Neural progenitor cell (in vitro differentiated cells): ENCODE results near the gene ST6GALNAC2. TPM values are rescaled to one million over a fixed set of nuclear protein-coding genes. Genes with fewer than 3 reads are reported as not detected.
A peak's percentile ranks its signal among the peaks of the same experiment; 100 is the strongest.
"Not testable (repeated sequence)": the region's sequence is repeated elsewhere in the genome, so short reads cannot be mapped to it uniquely, and the experiment has no call there.

ENCODE experiments used
- DNase-seq: peaks from one replicate; pipeline ENCODE4 v3.0.0-alpha.2; 2016; ENCODE audit warnings: low spot score
- H2AFZ ChIP-seq: fragments of 200-600 bp; sonication (generic); replicated peaks from 2 replicates; pipeline ENCODE4 v1.6.1; 2016; ENCODE audit warnings: antibody characterized with exemption
- H3F3A ChIP-seq: fragments of 200-600 bp; sonication (generic); 2 replicates; pipeline ENCODE4 v1.6.1; 2016; ENCODE audit warnings: antibody characterized with exemption, low read depth
- H3K27ac ChIP-seq: fragments of 200-600 bp; sonication (generic); 2 replicates; pipeline ENCODE4 v1.5.1; 2016; ENCODE audit warnings: mild to moderate bottlenecking
- H3K27me3 ChIP-seq: fragments of 200-600 bp; sonication (generic); 2 replicates; pipeline ENCODE4 v1.6.1; 2016; ENCODE audit warnings: mild to moderate bottlenecking, moderate library complexity
- H3K36me3 ChIP-seq: fragments of 200-600 bp; sonication (generic); 2 replicates; pipeline ENCODE4 v1.5.1; 2016
- H3K4me1 ChIP-seq: fragments of 200-600 bp; sonication (generic); 2 replicates; pipeline ENCODE4 v1.6.1; 2016; ENCODE audit warnings: mixed run types
- H3K4me2 ChIP-seq: fragments of 200-600 bp; sonication (generic); 2 replicates; pipeline ENCODE4 v1.6.1; 2016
- H3K4me3 ChIP-seq: fragments of 200-600 bp; sonication (generic); 2 replicates; pipeline ENCODE4 v1.5.1; 2016
- H3K79me2 ChIP-seq: fragments of 200-600 bp; sonication (generic); 2 replicates; pipeline ENCODE4 v1.6.1; 2016; ENCODE audit warnings: low read depth
- H3K9ac ChIP-seq: fragments of 200-600 bp; sonication (generic); 2 replicates; pipeline ENCODE4 v1.6.1; 2016
- H3K9me3 ChIP-seq: fragments of 200-600 bp; sonication (generic); 2 replicates; pipeline ENCODE4 v1.5.1; 2016; ENCODE audit warnings: low read depth
- H4K20me1 ChIP-seq: fragments of 200-600 bp; sonication (generic); 2 replicates; pipeline ENCODE4 v1.6.1; 2016; ENCODE audit warnings: low read depth
- H3K27ac Mint-ChIP-seq: 3 replicates; pipeline ENCODE4 v1.8.0; 2021; ENCODE audit warnings: mixed read lengths
- H3K27me3 Mint-ChIP-seq: 2 replicates; pipeline ENCODE4 v1.8.0; 2022; ENCODE audit warnings: low read depth, mild to moderate bottlenecking, inconsistent platforms, moderate library complexity, mixed read lengths; ENCODE audit not compliant: insufficient read depth
- H3K36me3 Mint-ChIP-seq: 3 replicates; pipeline ENCODE4 v1.8.0; 2021; ENCODE audit warnings: mixed read lengths
- H3K4me1 Mint-ChIP-seq: 3 replicates; pipeline ENCODE4 v1.8.0; 2021; ENCODE audit warnings: mixed read lengths
- H3K4me3 Mint-ChIP-seq: 3 replicates; pipeline ENCODE4 v1.8.0; 2021; ENCODE audit warnings: mild to moderate bottlenecking, moderate library complexity, mixed read lengths
- H3K9me3 Mint-ChIP-seq: 3 replicates; pipeline ENCODE4 v1.8.0; 2020; ENCODE audit warnings: mixed read lengths
- EZH2 ChIP-seq: fragments of 200-600 bp; sonication (generic); IDR thresholded peaks from 2 replicates; pipeline ENCODE4 v1.6.1; 2017; ENCODE audit warnings: antibody characterized with exemption, mild to moderate bottlenecking, moderate library complexity
- EZH2phosphoT487 ChIP-seq: fragments of 200-600 bp; sonication (generic); IDR thresholded peaks from 2 replicates; pipeline ENCODE4 v1.6.1; 2017; ENCODE audit warnings: antibody characterized with exemption
- total RNA-seq: library from RNA; depleted of rRNA; stranded (reverse); fragments of >200 nt; gene quantifications from 2 replicates; pipeline ENCODE4 v1.2.3, GENCODE V29; 2015; ENCODE audit warnings: low replicate concordance
- TF ChIP-seq, protein P1 (sequence below): fragments of 200-600 bp; sonication (generic); IDR thresholded peaks from 2 replicates; pipeline ENCODE4 v1.5.1; 2017; ENCODE audit warnings: antibody characterized with exemption, mild to moderate bottlenecking

ST6GALNAC2 gene
- total RNA-seq, 1 donor from 2014 or later: not detected

DNA sequence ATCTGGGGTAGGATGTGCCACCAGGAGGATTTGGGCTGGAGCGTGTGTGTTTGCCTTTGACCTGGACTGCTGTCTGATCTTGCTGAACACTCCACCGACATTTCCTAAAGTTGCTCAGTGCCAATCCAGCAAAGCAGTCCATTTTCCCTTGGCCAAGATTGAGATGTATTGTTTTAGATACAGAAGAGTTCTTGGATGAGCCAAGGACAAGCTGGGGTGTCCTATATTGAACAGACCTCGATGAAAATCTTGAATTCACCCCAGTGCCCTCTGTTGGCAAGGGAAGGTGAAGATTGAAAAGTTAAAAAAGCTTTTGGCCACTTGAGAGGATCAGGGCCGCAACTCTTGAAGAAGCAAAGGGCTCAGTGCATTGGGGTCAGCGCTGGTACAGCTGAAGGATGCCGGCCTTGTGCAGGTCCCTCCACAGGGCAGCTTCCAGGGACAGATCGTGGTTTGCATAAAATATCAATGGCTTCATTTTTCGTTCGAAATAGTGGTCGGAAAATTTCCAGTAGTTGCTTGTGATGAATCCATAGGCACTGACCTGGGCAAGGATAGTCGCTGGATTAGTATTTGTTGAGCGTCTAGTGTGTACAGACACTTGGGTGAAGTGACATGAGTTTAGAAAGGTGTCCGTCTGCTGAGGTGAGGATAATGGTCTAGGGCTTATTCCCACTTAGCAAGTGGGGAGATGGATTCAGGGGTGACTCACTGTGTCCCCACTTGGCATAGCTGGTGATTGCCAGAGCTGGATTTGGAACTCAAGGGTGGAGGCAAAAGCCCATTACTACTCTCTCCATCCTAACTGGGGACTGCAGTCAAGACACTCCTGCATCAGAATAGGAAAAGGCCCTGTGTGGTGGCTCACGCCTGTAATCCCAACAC is 19.7 kb downstream of the ST6GALNAC2 start:
- Mint-ChIP-seq H3K4me1 (peaks cover 27% of the 10 kb centered on the region), H3K9me3 (no peaks in the 10 kb centered on the region), H3K4me3 (no peak overlapping the region), H3K36me3 (peaks cover 19% of the 10 kb centered on the region), H3K27me3 (peaks cover 4% of the 10 kb centered on the region), H3K27ac (no peak overlapping the region)
- DNase-seq: no peak
- peaks cover 9% of the 10 kb centered on the region for H3K27me3 ChIP-seq
- H3K27ac ChIP-seq: no peak overlapping the region
- H3K4me1 ChIP-seq: peaks cover 13% of the 10 kb centered on the region
- H3K36me3 ChIP-seq: peaks cover 8% of the 10 kb centered on the region
- no peak overlapping the region for H2AFZ ChIP-seq
- no peak overlapping the region for H3K9ac ChIP-seq
- peaks cover 87% of the 10 kb centered on the region for H4K20me1 ChIP-seq
- TF ChIP-seq EZH2phosphoT487 (no peak), EZH2 (no peak)
- TF ChIP-seq, protein P1, sequence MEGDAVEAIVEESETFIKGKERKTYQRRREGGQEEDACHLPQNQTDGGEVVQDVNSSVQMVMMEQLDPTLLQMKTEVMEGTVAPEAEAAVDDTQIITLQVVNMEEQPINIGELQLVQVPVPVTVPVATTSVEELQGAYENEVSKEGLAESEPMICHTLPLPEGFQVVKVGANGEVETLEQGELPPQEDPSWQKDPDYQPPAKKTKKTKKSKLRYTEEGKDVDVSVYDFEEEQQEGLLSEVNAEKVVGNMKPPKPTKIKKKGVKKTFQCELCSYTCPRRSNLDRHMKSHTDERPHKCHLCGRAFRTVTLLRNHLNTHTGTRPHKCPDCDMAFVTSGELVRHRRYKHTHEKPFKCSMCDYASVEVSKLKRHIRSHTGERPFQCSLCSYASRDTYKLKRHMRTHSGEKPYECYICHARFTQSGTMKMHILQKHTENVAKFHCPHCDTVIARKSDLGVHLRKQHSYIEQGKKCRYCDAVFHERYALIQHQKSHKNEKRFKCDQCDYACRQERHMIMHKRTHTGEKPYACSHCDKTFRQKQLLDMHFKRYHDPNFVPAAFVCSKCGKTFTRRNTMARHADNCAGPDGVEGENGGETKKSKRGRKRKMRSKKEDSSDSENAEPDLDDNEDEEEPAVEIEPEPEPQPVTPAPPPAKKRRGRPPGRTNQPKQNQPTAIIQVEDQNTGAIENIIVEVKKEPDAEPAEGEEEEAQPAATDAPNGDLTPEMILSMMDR: no peak
- H3K9me3 ChIP-seq: no peaks in the 10 kb centered on the region
- peaks cover 27% of the 10 kb centered on the region for H3K79me2 ChIP-seq
- H3K4me2 ChIP-seq: no peak overlapping the region
- H3K4me3 ChIP-seq: no peak overlapping the region
- H3F3A ChIP-seq: peaks cover 44% of the 10 kb centered on the region

DNA sequence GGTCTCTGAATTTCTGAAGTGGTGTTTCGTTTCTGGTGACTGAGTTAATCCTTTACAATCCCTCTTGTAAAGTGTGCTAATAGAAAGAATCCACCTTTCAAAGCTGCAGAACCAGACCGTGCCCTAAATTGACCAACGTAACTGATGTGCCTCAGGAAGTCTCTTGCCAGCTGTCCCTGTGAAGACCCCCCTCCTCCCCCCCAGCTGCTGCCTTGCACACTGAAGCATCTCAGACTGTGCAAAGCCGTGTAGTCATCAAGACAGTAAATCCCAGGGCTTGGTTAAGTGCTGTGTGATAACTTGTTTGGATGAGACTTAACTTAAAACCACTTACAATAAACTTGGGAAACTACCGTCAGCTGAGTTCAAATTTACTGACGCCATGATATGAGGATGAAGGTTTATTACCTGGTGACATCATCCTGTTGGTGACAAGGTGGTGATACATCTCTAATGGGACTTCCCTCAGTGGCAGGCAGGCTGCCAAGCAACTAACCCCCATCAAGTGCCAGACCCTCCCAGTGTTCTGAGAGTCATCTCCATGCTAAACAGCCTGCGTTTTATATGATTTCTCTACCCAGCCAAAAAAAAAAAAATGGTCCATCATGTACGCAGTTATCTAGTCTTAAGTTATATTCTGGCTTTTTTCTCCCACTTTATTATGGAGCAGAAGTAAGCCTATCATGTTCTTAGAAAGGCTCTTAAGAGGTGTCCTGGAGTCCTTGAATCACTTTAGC is 20.5 kb downstream of the ST6GALNAC2 start:
- H3K9me3 Mint-ChIP-seq, H3K9me3 ChIP-seq, H2AFZ ChIP-seq, H3K4me3 ChIP-seq, H3K27me3 ChIP-seq, H3K36me3 ChIP-seq, DNase-seq, H3K9ac ChIP-seq, H3K4me2 ChIP-seq, H3K27me3 Mint-ChIP-seq, H3K27ac ChIP-seq, H3K4me3 Mint-ChIP-seq: not testable (repeated sequence)
- H3F3A ChIP-seq: peaks cover 44% of the 10 kb centered on the region
- Mint-ChIP-seq H3K27ac (peak overlapping the region; percentile 3), H3K4me1 (peaks cover 23% of the 10 kb centered on the region), H3K36me3 (peaks cover 19% of the 10 kb centered on the region)
- peaks cover 13% of the 10 kb centered on the region for H3K4me1 ChIP-seq
- peaks cover 88% of the 10 kb centered on the region for H4K20me1 ChIP-seq
- H3K79me2 ChIP-seq: peaks cover 35% of the 10 kb centered on the region

DNA sequence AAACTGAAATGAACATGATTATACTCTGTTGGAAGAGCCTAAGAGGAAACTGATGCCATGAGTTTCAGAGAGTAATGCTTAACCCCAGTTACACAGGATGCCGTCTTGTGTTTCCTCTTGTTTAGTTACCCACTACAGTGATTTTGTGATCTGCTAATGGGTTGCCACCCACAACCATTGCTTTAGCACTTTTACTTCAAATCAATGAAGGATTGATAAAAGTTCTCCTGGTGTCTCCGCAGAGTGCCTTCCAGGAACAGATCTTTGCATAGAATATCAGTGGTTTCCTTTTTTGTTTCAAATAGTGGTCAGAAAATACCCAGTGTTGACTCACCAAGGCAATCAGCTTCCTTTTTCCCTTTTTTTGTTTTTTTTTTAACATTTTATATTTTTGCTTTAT is 22.3 kb downstream of the ST6GALNAC2 start:
- H3K27ac Mint-ChIP-seq, H3K4me3 ChIP-seq, H3K9me3 Mint-ChIP-seq, H3K36me3 ChIP-seq, H3K27ac ChIP-seq, H3K4me2 ChIP-seq, H3K9ac ChIP-seq, H3K27me3 Mint-ChIP-seq, H3K27me3 ChIP-seq, H3K4me3 Mint-ChIP-seq, H3K9me3 ChIP-seq, H2AFZ ChIP-seq, DNase-seq: not testable (repeated sequence)
- Mint-ChIP-seq H3K36me3 (peaks cover 23% of the 10 kb centered on the region), H3K4me1 (peaks cover 30% of the 10 kb centered on the region)
- Histone ChIP-seq H3K79me2 (peaks cover 53% of the 10 kb centered on the region), H4K20me1 (peaks cover 91% of the 10 kb centered on the region), H3F3A (peaks cover 55% of the 10 kb centered on the region), H3K4me1 (peaks cover 17% of the 10 kb centered on the region)

DNA sequence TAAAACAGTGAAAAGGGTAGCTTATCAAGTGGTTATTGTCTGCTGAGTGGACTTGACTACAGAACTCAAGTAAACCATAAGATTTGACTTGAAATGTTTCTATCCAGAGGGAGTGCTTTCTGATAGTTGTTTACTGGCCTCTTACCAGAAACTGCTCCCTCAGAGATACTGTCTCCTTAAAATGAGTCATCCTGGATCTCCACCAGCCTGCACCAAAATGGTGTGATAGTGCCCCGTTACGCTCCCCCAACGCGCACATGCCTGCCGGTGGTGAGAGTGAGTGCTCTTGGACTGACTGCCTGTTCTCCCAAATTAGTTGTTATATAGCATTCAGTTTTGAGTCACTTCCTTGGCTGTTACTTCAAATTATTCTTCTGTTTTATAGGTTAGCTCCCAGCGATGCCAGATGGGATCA is 22.9 kb downstream of the ST6GALNAC2 start:
- Histone ChIP-seq H3F3A (peaks cover 50% of the 10 kb centered on the region), H4K20me1 (peaks cover 89% of the 10 kb centered on the region), H3K4me2 (no peak overlapping the region), H3K4me3 (no peak overlapping the region), H3K27me3 (no peaks in the 10 kb centered on the region), H3K36me3 (peaks cover 8% of the 10 kb centered on the region), H3K9ac (no peak overlapping the region), H3K4me1 (peaks cover 17% of the 10 kb centered on the region), H2AFZ (no peak overlapping the region), H3K9me3 (no peaks in the 10 kb centered on the region), H3K79me2 (peaks cover 60% of the 10 kb centered on the region), H3K27ac (no peak overlapping the region)
- Mint-ChIP-seq H3K4me3 (no peak overlapping the region), H3K27me3 (peaks cover 4% of the 10 kb centered on the region), H3K27ac (no peak overlapping the region), H3K9me3 (no peaks in the 10 kb centered on the region), H3K4me1 (peaks cover 30% of the 10 kb centered on the region), H3K36me3 (peaks cover 23% of the 10 kb centered on the region)
- TF ChIP-seq, protein P1: no peak
- TF ChIP-seq EZH2 (no peak), EZH2phosphoT487 (no peak)
- no peak for DNase-seq
